Naive B cell (primary cell): ENCODE data around the gene EGR4. TPM values are rescaled to one million over a fixed set of nuclear protein-coding genes. Genes with fewer than 3 reads are reported as not detected.

Source experiments
- ATAC-seq, 2 donors: fragments of 150-1000 bp; cut with Tn5 transposase; 2 replicates each; pipeline ENCODE4 v1.10.0; 2021; ENCODE audit warnings: low read depth in 2 of 2, mild to moderate bottlenecking in 2 of 2, moderate library complexity in 2 of 2
- DNase-seq: peaks from one replicate; pipeline ENCODE4 v3.0.0; 2022
- H3K27ac Mint-ChIP-seq, 6 donors: one replicate each; pipeline ENCODE4 v1.8.0; 2020 to 2022; ENCODE audit warnings: mild to moderate bottlenecking in 6 of 6, mixed read lengths in 6 of 6, moderate library complexity in 5 of 6, inconsistent platforms in 2 of 6
- H3K27me3 Mint-ChIP-seq, 3 donors: one replicate each; pipeline ENCODE4 v1.8.0; 2021 to 2022; ENCODE audit warnings: mixed read lengths in 3 of 3, mild to moderate bottlenecking in 1 of 3
- H3K36me3 Mint-ChIP-seq, 2 donors: one replicate each; pipeline ENCODE4 v1.8.0; 2020 to 2022; ENCODE audit warnings: mixed read lengths in 2 of 2, inconsistent platforms in 1 of 2, mild to moderate bottlenecking in 1 of 2
- H3K4me1 Mint-ChIP-seq, 3 donors: one replicate each; pipeline ENCODE4 v1.8.0; 2020 to 2022; ENCODE audit warnings: mixed read lengths in 3 of 3, inconsistent platforms in 1 of 3, mild to moderate bottlenecking in 1 of 3, moderate library complexity in 1 of 3
- H3K4me3 Mint-ChIP-seq, 8 donors: one replicate each; pipeline ENCODE4 v1.8.0; 2020 to 2022; ENCODE audit warnings: mild to moderate bottlenecking in 8 of 8, mixed read lengths in 8 of 8, moderate library complexity in 8 of 8, inconsistent platforms in 2 of 8
- H3K9me3 Mint-ChIP-seq, 7 donors: one replicate each; pipeline ENCODE4 v1.8.0; 2020 to 2022; ENCODE audit warnings: mixed read lengths in 7 of 7, mild to moderate bottlenecking in 5 of 7, inconsistent platforms in 2 of 7, moderate library complexity in 1 of 7
- polyA plus RNA-seq, 6 donors: library from polyadenylated mRNA; unstranded; fragments of 300-500 nt; fragmentation: Illumina TruSeq; gene quantifications; one replicate each; pipeline ENCODE4 v1.2.3, GENCODE V29; 2021; ENCODE audit warnings: low read depth in 6 of 6

The EGR4 gene
- polyA plus RNA-seq, 6 donors from 2014 or later, result 0.23 to 0.84 (median 0.49) TPM; not detected in 3

DNA sequence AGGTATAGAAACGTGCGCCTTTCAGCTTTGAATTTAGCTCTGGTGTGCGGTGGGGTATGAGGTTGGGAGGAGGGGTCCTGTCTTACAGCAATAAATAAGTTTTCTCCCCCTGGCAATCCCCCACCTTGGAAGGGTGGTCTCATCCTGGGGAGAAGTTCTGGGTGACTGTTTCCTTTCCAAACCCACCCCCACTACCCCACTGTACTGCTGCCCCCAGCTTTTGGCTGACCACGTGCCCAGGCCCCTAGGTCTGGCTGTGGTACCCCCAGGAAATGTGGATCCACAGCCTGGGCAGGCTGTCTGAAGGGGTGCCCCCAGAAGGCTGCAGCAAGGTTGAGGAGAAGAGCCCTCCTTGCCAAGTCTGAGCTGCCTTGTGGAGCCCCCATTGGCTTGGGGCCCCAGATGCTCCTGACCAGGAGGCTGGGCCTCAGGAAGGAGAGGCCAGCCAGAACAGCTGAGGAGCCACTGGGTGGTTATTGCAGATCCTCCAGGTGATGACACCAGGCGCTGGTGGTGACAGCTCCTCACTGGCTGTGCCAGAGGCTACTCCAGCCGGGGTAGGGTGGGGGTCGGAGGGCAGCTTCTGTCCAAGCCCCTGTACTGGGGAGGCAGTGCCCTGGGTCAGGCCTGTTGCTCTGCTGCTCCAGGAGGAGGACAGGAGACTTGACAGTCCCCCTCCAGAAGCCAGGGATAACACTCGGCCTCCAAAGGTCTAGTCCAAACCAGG is 35.0 kb downstream of the EGR4 start:
- H3K27me3 Mint-ChIP-seq, result no peaks in the 10 kb centered on the region
- peaks cover 0 to 9% of the 10 kb centered on the region in 2 donors for H3K36me3 Mint-ChIP-seq
- ATAC-seq (no peak), DNase-seq (no peak)
- no peak overlapping the region for H3K4me3 Mint-ChIP-seq
- peaks cover 0 to 5% (median 0%) of the 10 kb centered on the region in 3 donors for H3K4me1 Mint-ChIP-seq
- no peaks in the 10 kb centered on the region for H3K9me3 Mint-ChIP-seq
- H3K27ac Mint-ChIP-seq, result peak overlapping the region in 1 of 6 donors; percentile 15

- peak overlapping the region in 2 of 6 donors; percentile 3 to 15 for H3K27ac Mint-ChIP-seq
- DNase-seq (no peak), ATAC-seq (no peak)
- H3K4me3 Mint-ChIP-seq, result no peak overlapping the region
- peaks cover 4 to 12% of the 10 kb centered on the region in 2 donors for H3K36me3 Mint-ChIP-seq
- no peaks in the 10 kb centered on the region for H3K27me3 Mint-ChIP-seq
- H3K4me1 Mint-ChIP-seq, result peaks cover 0 to 7% (median 3%) of the 10 kb centered on the region in 3 donors
- H3K9me3 Mint-ChIP-seq, result no peaks in the 10 kb centered on the region
Observed at GRCh38 chr2:73257425-73258125, 35.8 kb downstream of the EGR4 start.

- Mint-ChIP-seq H3K4me3 (peak overlapping the region in 1 of 8 donors; percentile 52), H3K27ac (peak overlapping the region in 1 of 6 donors; percentile 3), H3K9me3 (no peaks in the 10 kb centered on the region), H3K4me1 (peaks cover 0 to 7% (median 3%) of the 10 kb centered on the region in 3 donors), H3K36me3 (peaks cover 4 to 12% of the 10 kb centered on the region in 2 donors), H3K27me3 (no peaks in the 10 kb centered on the region)
- ATAC-seq (no peak), DNase-seq (no peak)
Observed at GRCh38 chr2:73257021-73257420, 36.3 kb downstream of the EGR4 start.

- Mint-ChIP-seq H3K36me3 (peaks cover 4 to 12% of the 10 kb centered on the region in 2 donors), H3K27ac (peak overlapping the region in 3 of 6 donors; percentile 3 to 72 (median 68))
Observed at GRCh38 chr2:73256618-73256922, 36.8 kb downstream of the EGR4 start.

GRCh38 chr2:73255907-73256617 is 37.3 kb downstream of the EGR4 start:
- Mint-ChIP-seq H3K4me3 (no peak overlapping the region), H3K4me1 (peaks cover 0 to 7% (median 3%) of the 10 kb centered on the region in 3 donors), H3K27me3 (no peaks in the 10 kb centered on the region), H3K27ac (peak overlapping the region in 2 of 6 donors; percentile 3 to 57), H3K36me3 (peaks cover 6 to 12% of the 10 kb centered on the region in 2 donors), H3K9me3 (no peaks in the 10 kb centered on the region)
- ATAC-seq, result no peak
- no peak for DNase-seq

More at GRCh38 chr2:73256618-73256922, 36.8 kb downstream of the EGR4 start:
- Mint-ChIP-seq H3K4me1 (peaks cover 0 to 7% (median 3%) of the 10 kb centered on the region in 3 donors), H3K4me3 (no peak overlapping the region), H3K27me3 (no peaks in the 10 kb centered on the region), H3K9me3 (no peaks in the 10 kb centered on the region)
- DNase-seq, result no peak
- ATAC-seq, result no peak

- Mint-ChIP-seq H3K27ac (peak overlapping the region in 3 of 6 donors; percentile 18 to 80 (median 18)), H3K9me3 (no peaks in the 10 kb centered on the region), H3K4me1 (peaks cover 0 to 7% (median 3%) of the 10 kb centered on the region in 3 donors), H3K4me3 (no peak overlapping the region), H3K27me3 (no peaks in the 10 kb centered on the region), H3K36me3 (peaks cover 15% of the 10 kb centered on the region in 2 donors)
- ATAC-seq, result no peak
- DNase-seq, result no peak
Observed at GRCh38 chr2:73255007-73255644, 38.2 kb downstream of the EGR4 start.

- H3K36me3 Mint-ChIP-seq, result peaks cover 21% of the 10 kb centered on the region in 2 donors
Observed at GRCh38 chr2:73254343-73255006, 38.9 kb downstream of the EGR4 start.

GRCh38 chr2:73253901-73254300 is 39.4 kb downstream of the EGR4 start:
- no peaks in the 10 kb centered on the region for H3K9me3 Mint-ChIP-seq
- peaks cover 0 to 5% (median 3%) of the 10 kb centered on the region in 3 donors for H3K4me1 Mint-ChIP-seq
- peaks cover 20 to 26% of the 10 kb centered on the region in 2 donors for H3K36me3 Mint-ChIP-seq
- H3K4me3 Mint-ChIP-seq, result no peak overlapping the region
- H3K27ac Mint-ChIP-seq, result no peak overlapping the region
- ATAC-seq, result no peak
- no peak for DNase-seq
- no peaks in the 10 kb centered on the region for H3K27me3 Mint-ChIP-seq

More at GRCh38 chr2:73254343-73255006, 38.9 kb downstream of the EGR4 start:
- no peak overlapping the region for H3K4me3 Mint-ChIP-seq
- no peaks in the 10 kb centered on the region for H3K9me3 Mint-ChIP-seq
- no peaks in the 10 kb centered on the region for H3K27me3 Mint-ChIP-seq
- ATAC-seq, result no peak
- H3K4me1 Mint-ChIP-seq, result peaks cover 0 to 5% (median 3%) of the 10 kb centered on the region in 3 donors
- no peak overlapping the region for H3K27ac Mint-ChIP-seq
- no peak for DNase-seq

GRCh38 chr2:73253400-73253799 is 39.9 kb downstream of the EGR4 start:
- H3K27ac Mint-ChIP-seq, result peak overlapping the region in 2 of 6 donors; percentile 15 to 47
- no peaks in the 10 kb centered on the region for H3K9me3 Mint-ChIP-seq
- H3K27me3 Mint-ChIP-seq, result no peaks in the 10 kb centered on the region
- peaks cover 18 to 26% of the 10 kb centered on the region in 2 donors for H3K36me3 Mint-ChIP-seq
- no peak overlapping the region for H3K4me3 Mint-ChIP-seq
- no peak for ATAC-seq
- DNase-seq, result no peak
- peaks cover 0 to 5% (median 3%) of the 10 kb centered on the region in 3 donors for H3K4me1 Mint-ChIP-seq

- DNase-seq (no peak), ATAC-seq (no peak)
- Mint-ChIP-seq H3K4me3 (no peak overlapping the region), H3K36me3 (peaks cover 18 to 26% of the 10 kb centered on the region in 2 donors), H3K27me3 (no peaks in the 10 kb centered on the region), H3K9me3 (no peaks in the 10 kb centered on the region), H3K27ac (no peak overlapping the region), H3K4me1 (peaks cover 0 to 5% (median 3%) of the 10 kb centered on the region in 3 donors)
Observed at GRCh38 chr2:73252238-73253027, 40.9 kb downstream of the EGR4 start.

DNA sequence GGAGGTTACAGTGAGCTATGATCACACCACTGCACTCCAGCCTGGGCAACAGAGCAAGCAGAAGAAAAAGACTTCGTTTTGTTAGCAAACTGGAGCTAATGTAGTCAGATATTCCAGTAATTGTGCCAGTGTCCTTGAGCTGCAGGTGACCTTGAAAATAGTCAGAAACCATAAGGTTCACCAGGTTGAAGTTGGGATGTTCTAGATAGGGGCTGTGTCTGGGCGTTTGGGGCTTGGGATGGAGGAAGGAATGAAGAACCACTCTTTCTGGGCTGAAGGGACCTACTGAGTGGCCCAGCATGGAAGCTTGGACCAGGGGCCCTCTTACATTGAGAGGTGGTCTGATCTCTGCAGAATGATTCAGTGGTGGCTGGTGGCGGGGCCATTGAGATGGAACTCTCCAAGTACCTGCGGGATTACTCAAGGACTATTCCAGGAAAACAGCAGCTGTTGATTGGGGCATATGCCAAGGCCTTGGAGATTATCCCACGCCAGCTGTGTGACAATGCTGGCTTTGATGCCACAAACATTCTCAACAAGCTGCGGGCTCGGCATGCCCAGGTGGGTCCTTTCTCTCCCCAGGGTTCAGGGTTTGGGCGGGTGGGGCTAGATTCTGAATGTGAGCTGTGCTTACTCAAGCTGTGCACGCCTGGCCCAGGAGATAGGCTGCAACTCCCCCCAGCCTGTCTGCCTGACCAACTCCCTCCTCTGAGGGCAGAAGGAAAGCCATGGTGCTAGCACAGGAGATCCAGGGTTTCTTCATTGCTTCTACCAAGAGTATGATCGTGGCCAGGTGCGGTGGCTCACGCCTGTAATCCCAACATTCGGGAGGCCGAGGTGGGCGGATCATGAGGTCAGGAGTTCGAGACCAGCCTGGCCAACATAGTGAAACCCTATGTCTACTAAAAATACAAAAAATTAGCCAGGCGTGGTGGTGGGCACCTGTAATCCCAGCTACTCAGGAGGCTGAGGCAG is 42.2 kb downstream of the EGR4 start:
- Mint-ChIP-seq H3K27ac (no peak overlapping the region), H3K36me3 (peaks cover 30 to 35% of the 10 kb centered on the region in 2 donors), H3K27me3 (no peaks in the 10 kb centered on the region), H3K9me3 (no peaks in the 10 kb centered on the region), H3K4me1 (peaks cover 1 to 12% (median 5%) of the 10 kb centered on the region in 3 donors), H3K4me3 (no peak overlapping the region)
- ATAC-seq (no peak), DNase-seq (no peak)
